Uterus (tissue), 2 donors: ENCODE measurements around the gene TIMM23.

Experiments used
- POLR2A ChIP-seq, 2 donors: fragments of 450-650 bp; IDR thresholded peaks; one replicate each; pipeline ENCODE4 v1.6.1; 2016; ENCODE audit warnings: antibody characterized with exemption in 2 of 2, mild to moderate bottlenecking in 1 of 2, moderate library complexity in 1 of 2
- TF ChIP-seq, protein P1 (sequence below), 4 experiments: fragments of 200-600 bp in 2 of 4; fragments of 450-650 bp in 2 of 4; sonication (generic) in 2 of 4; IDR thresholded peaks; one replicate each; pipeline ENCODE4 v1.5.1; 2016 to 2019; ENCODE audit warnings: antibody characterized with exemption in 4 of 4, mild to moderate bottlenecking in 2 of 4, moderate library complexity in 1 of 4

DNA sequence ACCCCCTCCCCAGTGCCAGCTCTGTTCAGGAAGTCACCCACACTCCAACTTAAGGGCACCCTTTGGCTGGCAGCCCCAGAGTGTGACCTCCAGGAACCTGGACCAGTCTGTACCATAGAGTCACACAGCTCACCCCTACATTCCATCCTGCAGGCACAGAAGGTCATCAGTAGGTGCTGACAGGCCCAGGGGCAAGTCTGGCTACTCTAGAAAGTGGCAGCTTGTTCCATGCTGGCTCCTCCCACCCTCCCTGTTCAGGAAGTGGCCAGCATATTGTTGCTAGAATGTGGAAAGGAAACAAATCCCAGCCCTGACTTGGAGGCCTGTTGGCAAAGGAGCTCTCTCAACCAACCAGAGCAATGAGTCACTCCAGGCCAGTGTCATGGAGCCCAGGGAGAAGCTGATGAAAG lies 61.3 kb downstream of the TIMM23 start:
- no peak for TF ChIP-seq POLR2A (IDR thresholded peaks at IDR 0.05)
- TF ChIP-seq, protein P1, sequence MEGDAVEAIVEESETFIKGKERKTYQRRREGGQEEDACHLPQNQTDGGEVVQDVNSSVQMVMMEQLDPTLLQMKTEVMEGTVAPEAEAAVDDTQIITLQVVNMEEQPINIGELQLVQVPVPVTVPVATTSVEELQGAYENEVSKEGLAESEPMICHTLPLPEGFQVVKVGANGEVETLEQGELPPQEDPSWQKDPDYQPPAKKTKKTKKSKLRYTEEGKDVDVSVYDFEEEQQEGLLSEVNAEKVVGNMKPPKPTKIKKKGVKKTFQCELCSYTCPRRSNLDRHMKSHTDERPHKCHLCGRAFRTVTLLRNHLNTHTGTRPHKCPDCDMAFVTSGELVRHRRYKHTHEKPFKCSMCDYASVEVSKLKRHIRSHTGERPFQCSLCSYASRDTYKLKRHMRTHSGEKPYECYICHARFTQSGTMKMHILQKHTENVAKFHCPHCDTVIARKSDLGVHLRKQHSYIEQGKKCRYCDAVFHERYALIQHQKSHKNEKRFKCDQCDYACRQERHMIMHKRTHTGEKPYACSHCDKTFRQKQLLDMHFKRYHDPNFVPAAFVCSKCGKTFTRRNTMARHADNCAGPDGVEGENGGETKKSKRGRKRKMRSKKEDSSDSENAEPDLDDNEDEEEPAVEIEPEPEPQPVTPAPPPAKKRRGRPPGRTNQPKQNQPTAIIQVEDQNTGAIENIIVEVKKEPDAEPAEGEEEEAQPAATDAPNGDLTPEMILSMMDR (IDR thresholded peaks at IDR 0.05), result no peak
